GM19099 (cell line): Measurements from ENCODE around the gene RPP30.

Experiments
- POLR2A ChIP-seq: IDR thresholded peaks from 3 replicates; pipeline ENCODE4 v1.6.1; 2011; ENCODE audit warnings: low read depth; ENCODE audit not compliant: insufficient read length; ENCODE audit errors: extremely low read depth

The RPP30 gene

GRCh38 chr10:90921906-90922305 lies 50.1 kb downstream of the RPP30 start:
- TF ChIP-seq POLR2A, result no peak

- TF ChIP-seq POLR2A, result no peak
Measured at GRCh38 chr10:90923111-90923731, 51.4 kb downstream of the RPP30 start.

GRCh38 chr10:90924552-90924951 lies 52.8 kb downstream of the RPP30 start:
- TF ChIP-seq POLR2A, result no peak

- TF ChIP-seq POLR2A, result no peak
Measured at GRCh38 chr10:90925079-90926029, 53.6 kb downstream of the RPP30 start.

GRCh38 chr10:90927293-90927692 lies 55.5 kb downstream of the RPP30 start:
- TF ChIP-seq POLR2A, result no peak

GRCh38 chr10:90929179-90929578 lies 57.4 kb downstream of the RPP30 start:
- no peak for TF ChIP-seq POLR2A

GRCh38 chr10:90930070-90930837 lies 58.5 kb downstream of the RPP30 start:
- no peak for TF ChIP-seq POLR2A

- TF ChIP-seq POLR2A, result no peak
Measured at GRCh38 chr10:90930971-90931871, 59.4 kb downstream of the RPP30 start.

GRCh38 chr10:90935581-90936275 lies 64.0 kb downstream of the RPP30 start:
- TF ChIP-seq POLR2A, result no peak

GRCh38 chr10:90936276-90936659 lies 64.5 kb downstream of the RPP30 start:
- no peak for TF ChIP-seq POLR2A

- no peak for TF ChIP-seq POLR2A
Measured at GRCh38 chr10:90937645-90938258, 66.0 kb downstream of the RPP30 start.

- no peak for TF ChIP-seq POLR2A
Measured at GRCh38 chr10:90939116-90939515, 67.3 kb downstream of the RPP30 start.

- TF ChIP-seq POLR2A, result no peak
Measured at GRCh38 chr10:90939648-90940047, 67.9 kb downstream of the RPP30 start.
